GM19023 (cell line): ENCODE data around the gene GJC2.
A peak's percentile ranks its signal among the peaks of the same experiment; 100 is the strongest.
"Not testable (repeated sequence)": the region's sequence is repeated elsewhere in the genome, so short reads cannot be mapped to it uniquely, and the experiment has no call there.

Source experiments
- ATAC-seq: cut with Tn5 transposase; IDR thresholded peaks from one replicate; pipeline ENCODE4 v1.9.1; 2021; ENCODE audit warnings: mild to moderate bottlenecking, moderate library complexity; ENCODE audit not compliant: unreplicated experiment

The GJC2 gene

DNA sequence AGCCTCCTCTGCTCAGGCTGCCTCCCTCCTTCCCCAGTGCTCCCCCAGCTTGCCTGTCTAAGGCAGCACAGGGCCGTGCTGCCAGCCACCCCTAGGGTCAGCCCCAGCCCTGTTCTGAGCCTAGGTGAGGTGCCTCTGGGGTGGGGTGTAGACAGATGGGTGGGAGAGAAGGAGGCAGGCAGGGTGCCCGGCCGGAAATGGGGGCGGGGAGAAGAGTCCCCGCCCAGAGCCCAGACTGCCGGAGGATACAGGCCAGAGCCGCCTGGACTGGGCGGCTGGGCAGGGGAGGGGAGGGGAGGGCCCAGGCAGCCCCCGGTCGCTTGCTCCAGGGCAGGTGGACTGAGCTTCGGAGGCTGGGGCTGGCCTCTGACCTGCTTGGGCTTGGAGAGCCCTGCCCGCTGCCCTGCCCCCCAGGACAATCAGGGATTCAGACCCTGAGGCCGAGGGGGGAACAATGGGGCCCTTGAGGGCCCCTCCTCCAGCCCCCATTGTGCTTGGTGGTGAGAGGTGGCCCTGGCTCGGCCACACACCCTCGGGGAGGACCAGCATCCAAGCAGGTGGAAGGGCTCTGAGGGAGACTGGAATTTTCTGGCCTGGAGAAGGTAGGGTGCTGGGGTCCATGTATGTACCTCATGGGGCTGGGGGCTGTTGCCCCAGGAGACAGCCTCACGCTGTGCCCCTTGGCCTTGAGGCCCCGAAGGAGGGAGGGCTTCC, at the start of gene GJC2:
Gene GJC2 (plus strand): TSS at position 525 of the 714 bp plus-strand sequence. CDS start 7,829 bp downstream, outside the sequence.
- ATAC-seq = no peak

GRCh38 chr1:228100822-228101613, 48.7 kb upstream of the GJC2 start:
- ATAC-seq = no peak

- ATAC-seq = no peak
Measured at GRCh38 chr1:228101614-228101993, 48.1 kb upstream of the GJC2 start.

DNA sequence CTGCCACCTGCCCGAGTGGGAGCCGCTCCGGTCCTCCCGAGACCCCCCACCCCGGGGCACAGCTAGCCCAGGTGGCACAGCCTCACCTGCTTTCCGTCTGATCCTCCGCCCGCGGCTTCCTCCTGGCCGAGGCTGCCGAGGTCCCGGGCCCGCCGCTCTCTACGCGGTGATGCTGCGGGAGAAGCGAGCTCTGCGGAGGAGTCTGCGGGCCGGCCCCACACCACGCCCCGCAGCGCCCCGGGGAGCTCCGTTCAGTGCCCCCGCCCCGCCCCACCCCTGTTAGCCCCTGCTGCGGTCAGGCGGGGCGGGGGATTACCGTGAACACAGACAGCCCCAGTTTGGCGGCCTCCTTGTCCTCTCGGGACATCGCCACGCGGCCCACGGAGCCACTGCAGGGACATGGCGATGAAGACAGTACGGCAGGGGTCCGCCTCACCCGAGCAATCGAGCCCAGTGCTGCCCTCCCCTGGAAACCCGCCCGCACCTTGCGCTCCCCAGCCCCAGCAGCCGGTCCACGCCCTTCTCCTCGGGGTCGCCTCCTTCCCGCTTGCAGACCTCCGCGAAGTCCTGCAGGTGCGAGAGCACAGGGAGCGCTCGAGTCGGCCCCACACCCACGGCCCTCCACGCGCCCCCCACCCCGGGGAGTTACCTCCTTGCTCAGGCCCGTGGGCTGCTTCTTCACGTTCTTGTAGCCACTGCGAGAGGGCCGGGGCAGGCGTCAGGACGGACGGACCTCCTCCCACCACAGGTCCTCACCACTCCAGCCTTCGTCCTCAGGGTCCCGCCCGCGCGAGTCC, 47.5 kb upstream of the GJC2 start:
- ATAC-seq = peak; percentile 26

- ATAC-seq = peak; percentile 76
Measured at GRCh38 chr1:228102791-228103620, 46.7 kb upstream of the GJC2 start, which contains the start of gene C1orf35. C1orf35 (minus strand) TSS chr1:228103325; CDS start chr1:228103227, 98 bp downstream.

DNA sequence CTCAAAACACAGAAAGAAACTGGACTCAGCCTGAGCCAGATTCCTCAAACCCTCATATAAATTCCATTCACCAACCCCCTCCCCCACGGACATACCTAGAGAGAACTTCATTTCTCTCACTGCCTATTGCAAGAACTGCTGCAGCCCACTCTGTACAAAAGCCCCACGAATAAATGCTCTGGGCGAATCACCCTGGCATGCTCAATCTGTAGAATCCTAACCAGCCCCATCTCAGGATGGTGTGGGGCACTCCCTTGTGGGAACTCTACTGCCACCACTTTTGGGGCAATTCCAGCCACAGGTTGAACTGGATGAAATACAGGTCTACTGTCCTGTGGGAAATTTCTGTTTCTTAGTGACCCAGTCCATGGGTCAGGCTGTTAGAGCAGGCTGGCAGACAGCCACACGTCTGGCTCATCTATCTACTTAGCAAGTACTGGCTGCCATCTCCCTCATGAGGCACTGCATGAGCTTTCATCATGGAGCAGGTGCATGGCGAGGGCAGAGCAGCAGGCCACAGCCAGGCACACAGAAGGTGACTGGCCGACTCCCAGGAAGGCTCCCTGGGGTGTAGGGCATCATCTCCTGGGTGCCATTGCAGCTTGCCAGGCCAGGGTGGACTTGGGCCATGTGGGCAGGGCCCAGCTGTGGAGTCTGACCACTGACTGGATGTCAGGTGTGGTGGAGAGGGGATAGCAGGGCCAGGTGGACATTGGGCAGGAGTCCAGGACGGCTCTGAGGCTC, 45.0 kb upstream of the GJC2 start:
- no peak for ATAC-seq

DNA sequence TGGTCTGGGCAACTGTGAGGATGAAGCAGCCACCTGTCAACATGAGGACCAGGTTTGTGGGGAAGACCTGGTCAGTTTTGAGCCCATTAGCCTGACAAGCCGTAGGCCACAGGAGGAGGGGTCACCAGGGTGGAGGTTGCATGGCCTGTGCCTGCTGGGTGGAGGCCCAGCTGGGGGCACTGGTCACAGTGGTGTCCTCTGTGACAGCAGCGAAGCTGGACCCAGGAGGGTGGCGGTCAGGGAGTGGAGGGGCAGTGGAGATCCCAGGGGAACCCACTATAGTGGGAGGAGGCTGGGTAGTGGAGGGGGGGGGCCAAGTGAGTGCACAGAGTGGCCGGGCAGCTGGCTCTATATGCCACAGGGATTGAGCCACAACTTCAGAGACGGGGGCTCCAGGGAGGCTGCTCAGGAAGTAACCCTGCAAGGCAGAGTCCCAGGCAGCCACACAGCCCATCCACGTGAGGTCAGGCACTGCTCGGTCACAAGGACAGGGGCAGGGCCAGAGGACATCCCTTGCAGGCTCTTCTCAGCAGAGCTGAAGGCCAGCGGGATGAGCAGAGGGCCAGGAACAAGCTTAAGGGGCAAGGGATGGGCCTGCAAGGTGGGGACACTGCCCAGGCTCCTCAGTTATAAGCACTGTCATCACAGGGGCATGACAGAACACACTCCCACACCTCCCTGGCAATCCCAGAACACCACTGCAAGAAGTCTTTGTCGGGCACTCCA, 44.3 kb upstream of the GJC2 start:
- ATAC-seq = no peak

- no peak for ATAC-seq
Measured at GRCh38 chr1:228105996-228106799, 43.5 kb upstream of the GJC2 start.

DNA sequence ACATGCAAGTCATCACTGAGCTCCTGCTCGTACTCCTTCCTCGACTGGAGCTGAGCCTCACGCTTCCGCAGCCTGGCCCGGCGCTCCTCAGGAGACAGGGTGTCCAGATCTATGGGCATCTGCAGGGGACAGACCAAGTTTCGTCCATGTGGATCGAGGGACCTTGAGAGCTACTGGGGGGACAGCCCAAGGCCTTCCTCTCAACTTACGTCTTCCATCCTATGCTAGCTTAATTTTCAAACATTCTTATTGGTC, 43.0 kb upstream of the GJC2 start:
- no peak for ATAC-seq

- no peak for ATAC-seq
Measured at GRCh38 chr1:228107636-228108035, 42.1 kb upstream of the GJC2 start.

DNA sequence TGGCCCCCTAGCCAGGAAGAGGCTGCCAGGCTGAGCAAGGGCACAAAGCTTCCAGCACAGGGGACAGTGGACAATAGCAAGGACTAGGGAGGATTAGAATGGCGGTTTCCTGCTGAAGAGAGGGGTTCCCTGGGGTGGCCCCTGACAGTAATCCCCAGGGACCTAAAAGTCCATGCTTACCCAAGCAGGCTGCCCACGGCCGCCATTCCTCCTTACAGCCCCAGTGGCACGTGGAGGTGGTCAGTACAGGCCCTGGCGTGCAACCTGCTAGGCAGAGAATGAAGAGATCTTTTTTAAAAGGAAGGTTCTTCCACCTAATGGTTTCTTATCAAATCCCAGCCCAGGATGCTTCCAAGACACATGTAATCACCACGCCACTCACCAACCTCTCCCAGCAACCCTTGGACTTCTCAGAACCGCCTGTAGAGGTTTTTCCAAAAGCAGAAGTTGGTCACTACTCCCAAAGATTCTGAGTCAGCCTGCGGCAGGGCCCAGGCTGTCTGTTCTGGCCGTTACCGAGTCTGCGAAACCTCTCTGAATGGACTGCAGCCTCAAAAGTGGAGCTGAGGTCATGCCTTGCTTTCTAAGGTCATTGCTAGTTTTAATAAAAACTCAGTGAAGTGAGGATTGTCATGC, 41.6 kb upstream of the GJC2 start:
- no peak for ATAC-seq

- ATAC-seq = no peak
Measured at GRCh38 chr1:228108742-228109072, 41.0 kb upstream of the GJC2 start.

- peak; percentile 93 for ATAC-seq
Measured at GRCh38 chr1:228109073-228109961, 40.4 kb upstream of the GJC2 start, which contains the start of gene MRPL55. MRPL55 (minus strand) TSS chr1:228109299; CDS start chr1:228108260, 1,039 bp downstream.

- no peak for ATAC-seq
Measured at GRCh38 chr1:228109962-228110488, 39.7 kb upstream of the GJC2 start.

GRCh38 chr1:228110556-228110955, 39.2 kb upstream of the GJC2 start:
- no peak for ATAC-seq

GRCh38 chr1:228111315-228111714, 38.4 kb upstream of the GJC2 start:
- not testable (repeated sequence) for ATAC-seq

DNA sequence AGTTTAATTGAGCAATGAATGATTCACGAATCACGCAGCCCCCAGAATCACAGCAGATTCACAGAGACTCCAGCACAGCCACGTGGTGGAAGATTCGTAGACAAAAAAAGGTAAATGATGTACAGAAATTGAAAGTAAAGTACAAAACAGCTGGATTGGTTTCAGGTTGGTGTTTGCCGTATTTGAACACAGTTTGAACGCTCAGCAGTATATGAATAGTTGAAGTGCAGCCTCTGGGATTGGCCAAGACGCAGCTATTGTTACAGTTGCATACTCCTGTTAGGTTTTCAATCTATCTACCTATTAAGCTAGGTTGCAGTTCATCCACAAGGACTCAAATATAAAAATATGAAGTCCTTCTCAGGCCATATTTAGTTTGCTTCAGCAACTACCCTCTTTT, 37.6 kb upstream of the GJC2 start:
- no peak for ATAC-seq
